GM18907 (cell line): Measurements from ENCODE around the gene MAMLD1.

ENCODE experiments used
- ATAC-seq: cut with Tn5 transposase; IDR thresholded peaks from one replicate; pipeline ENCODE4 v1.9.1; 2021; ENCODE audit warnings: mild to moderate bottlenecking, moderate library complexity; ENCODE audit not compliant: unreplicated experiment

MAMLD1 gene

GRCh38 chrX:150525061-150525919, 162.2 kb downstream of the MAMLD1 start:
- ATAC-seq, result no peak

GRCh38 chrX:150526692-150527091, 163.6 kb downstream of the MAMLD1 start:
- ATAC-seq, result no peak

- no peak for ATAC-seq
These were observed 164.0 kb downstream of the MAMLD1 start for GRCh38 chrX:150527108-150527507.

- no peak for ATAC-seq
These were observed 166.5 kb downstream of the MAMLD1 start for GRCh38 chrX:150529587-150529986.

- no peak for ATAC-seq
These were observed 167.7 kb downstream of the MAMLD1 start for GRCh38 chrX:150530821-150531220.

GRCh38 chrX:150531467-150531866, 168.3 kb downstream of the MAMLD1 start:
- no peak for ATAC-seq

GRCh38 chrX:150533863-150534262, 170.7 kb downstream of the MAMLD1 start:
- no peak for ATAC-seq

- ATAC-seq, result no peak
These were observed 173.5 kb downstream of the MAMLD1 start for GRCh38 chrX:150536455-150537116.

- ATAC-seq, result no peak
These were observed 174.7 kb downstream of the MAMLD1 start for GRCh38 chrX:150537851-150538250.

GRCh38 chrX:150540965-150541364, 177.8 kb downstream of the MAMLD1 start:
- no peak for ATAC-seq

GRCh38 chrX:150542846-150543229, 179.7 kb downstream of the MAMLD1 start:
- peak; percentile 44 for ATAC-seq

GRCh38 chrX:150543230-150544155, 180.4 kb downstream of the MAMLD1 start:
- peak; percentile 75 for ATAC-seq

GRCh38 chrX:150544222-150544787, 181.2 kb downstream of the MAMLD1 start:
- no peak for ATAC-seq

- no peak for ATAC-seq
These were observed 182.0 kb downstream of the MAMLD1 start for GRCh38 chrX:150544835-150545770.

- no peak for ATAC-seq
These were observed 183.6 kb downstream of the MAMLD1 start for GRCh38 chrX:150546711-150547153.

GRCh38 chrX:150547375-150548115, 184.4 kb downstream of the MAMLD1 start:
- ATAC-seq, result peak; percentile 41

GRCh38 chrX:150548251-150548650, 185.1 kb downstream of the MAMLD1 start:
- ATAC-seq, result no peak

- no peak for ATAC-seq
These were observed 185.6 kb downstream of the MAMLD1 start for GRCh38 chrX:150548684-150549083.

- no peak for ATAC-seq
These were observed 188.8 kb downstream of the MAMLD1 start for GRCh38 chrX:150551963-150552362.
